GM18499 (cell line): ENCODE measurements around the gene UBE2J2.
"Not testable (repeated sequence)": the region's sequence is repeated elsewhere in the genome, so short reads cannot be mapped to it uniquely, and the experiment has no call there.

ENCODE experiments used
- ATAC-seq: cut with Tn5 transposase; IDR thresholded peaks from one replicate; pipeline ENCODE4 v1.9.1; 2021; ENCODE audit warnings: moderate number of reproducible peaks; ENCODE audit not compliant: insufficient read depth, unreplicated experiment

UBE2J2 gene

DNA sequence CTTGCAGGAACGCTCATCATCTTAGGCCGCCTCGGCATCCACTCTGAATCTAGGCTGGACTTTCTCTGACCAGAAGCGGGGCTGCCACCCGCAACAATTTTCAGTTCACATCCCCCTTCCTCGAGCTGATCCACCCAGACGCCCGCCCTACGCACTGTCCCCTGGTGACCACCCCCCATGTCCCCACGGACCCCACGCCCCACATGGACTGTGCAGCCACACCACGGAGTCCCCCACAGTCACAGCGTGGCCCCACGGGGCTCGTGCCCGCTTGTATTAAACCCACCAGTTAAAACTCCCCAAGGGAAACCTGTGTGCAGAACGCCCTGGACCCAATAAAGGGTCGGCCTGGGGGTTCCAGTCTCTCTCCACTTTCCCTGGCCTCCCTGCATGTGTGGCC lies 14.1 kb downstream of the UBE2J2 start:
- no peak for ATAC-seq

DNA sequence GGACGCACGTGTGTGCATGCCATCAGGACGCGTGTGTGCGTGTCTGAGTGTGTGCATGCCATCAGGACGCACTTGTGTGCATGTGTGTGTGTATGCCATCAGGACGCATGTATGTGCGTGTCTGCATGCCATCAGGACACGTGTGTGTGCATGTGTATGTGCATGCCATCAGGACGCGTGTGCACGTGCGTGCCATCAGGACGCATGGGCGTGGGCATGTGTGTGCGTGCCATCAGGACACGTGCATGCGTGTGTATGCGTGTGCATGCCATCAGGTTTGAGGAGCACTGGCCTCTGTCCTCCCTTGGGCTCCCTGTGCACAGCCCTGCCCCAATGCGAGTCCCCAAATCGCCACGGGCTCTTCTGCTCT lies 14.6 kb downstream of the UBE2J2 start:
- ATAC-seq, result no peak

DNA sequence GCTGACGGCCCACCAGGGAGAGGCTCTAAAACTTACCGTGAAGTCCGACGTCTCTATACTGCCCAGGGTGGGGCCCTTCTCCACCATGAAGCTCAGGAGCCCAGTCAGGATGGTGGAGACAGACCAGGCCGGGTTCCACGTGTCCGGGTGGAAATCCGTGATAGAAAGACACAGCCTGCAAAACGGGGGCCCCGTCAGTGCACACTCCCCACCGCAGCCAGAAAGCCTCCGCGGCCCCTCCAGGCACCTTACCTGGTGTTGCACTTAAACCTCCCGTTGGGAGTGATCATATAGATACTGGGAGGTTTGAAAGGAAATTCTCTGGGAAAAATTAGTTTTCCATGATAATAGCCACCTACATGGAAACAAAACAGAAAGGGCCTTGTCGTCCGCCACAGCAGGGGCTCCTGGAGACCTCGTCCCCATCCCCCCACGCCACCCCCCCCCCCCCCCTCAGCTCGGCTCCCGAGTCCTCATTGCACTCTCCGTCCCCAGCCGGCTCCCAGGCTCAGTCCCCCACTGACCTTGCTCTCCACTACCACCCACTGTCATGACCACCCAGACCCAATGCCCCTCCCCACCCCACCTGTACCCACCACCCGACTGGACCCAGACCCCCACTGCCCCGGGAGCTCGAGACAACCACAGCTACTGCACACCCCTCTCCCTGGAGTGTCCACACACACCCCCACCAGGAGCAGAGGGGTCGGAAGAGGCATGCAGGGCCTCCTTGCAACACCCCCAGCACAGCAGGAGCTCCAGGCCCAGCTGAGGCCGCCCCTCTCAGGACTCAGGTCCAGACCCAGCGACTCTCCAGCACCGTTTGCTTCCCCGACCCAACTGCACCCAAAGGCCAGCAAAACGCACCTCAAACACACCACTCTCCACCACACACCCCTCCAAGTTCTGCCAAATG lies 16.4 kb downstream of the UBE2J2 start:
- no peak for ATAC-seq

DNA sequence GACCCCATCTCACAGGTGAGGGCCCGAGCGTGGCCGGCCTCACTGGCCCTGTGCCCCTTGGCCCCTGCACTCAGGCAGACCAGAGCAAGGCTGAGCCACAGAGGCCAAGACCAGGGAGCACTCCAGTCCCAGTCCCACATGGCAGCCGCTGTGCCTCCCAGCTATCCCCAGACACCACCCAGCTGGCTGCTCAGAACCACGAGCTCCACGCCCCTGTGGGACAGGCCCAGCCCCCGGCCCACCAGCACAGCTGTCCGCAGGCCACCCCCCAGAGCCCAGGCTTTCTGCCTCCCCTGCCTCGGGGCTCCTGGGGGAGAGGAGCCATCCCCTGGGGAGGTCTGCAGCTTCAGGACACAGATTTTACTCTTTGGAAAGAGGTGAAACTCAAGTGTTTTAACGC lies 18.0 kb downstream of the UBE2J2 start:
- ATAC-seq, result no peak

DNA sequence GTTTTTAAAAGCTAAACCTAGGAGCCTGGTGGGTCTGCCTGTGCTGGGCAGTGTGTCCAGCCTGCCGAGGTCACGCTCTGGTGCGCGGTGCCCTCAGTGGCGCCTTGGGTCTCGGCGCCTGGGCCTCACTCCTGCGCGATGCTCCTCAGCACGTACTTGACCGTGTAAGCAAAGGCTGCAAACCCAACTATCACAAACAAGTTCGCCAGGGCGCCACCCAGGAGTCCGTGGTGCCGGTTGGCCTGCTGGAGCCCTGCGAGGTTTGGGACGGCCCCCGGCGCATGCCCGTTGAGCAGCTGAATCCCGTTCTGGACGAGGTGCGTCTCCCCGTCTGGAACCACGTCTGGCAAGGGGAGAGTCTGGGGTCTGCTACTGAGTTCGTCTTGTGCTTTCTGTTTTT lies 18.6 kb downstream of the UBE2J2 start:
- no peak for ATAC-seq

DNA sequence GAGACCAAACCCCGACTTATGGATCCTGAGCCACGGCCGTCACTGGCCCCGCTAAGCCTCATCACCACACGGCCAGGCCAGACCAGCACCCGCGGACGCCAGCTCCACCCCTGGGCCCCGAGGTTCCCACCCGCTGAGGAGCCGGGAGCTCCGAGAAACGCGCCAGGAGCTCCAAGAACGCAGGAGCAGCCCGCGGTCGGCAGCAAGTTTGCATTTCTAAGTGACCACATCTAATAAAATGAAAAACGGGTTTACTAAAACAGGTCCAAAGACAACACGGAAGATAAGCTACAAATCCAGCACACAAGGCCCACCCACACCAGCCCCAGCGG lies 19.0 kb downstream of the UBE2J2 start:
- ATAC-seq, result no peak

DNA sequence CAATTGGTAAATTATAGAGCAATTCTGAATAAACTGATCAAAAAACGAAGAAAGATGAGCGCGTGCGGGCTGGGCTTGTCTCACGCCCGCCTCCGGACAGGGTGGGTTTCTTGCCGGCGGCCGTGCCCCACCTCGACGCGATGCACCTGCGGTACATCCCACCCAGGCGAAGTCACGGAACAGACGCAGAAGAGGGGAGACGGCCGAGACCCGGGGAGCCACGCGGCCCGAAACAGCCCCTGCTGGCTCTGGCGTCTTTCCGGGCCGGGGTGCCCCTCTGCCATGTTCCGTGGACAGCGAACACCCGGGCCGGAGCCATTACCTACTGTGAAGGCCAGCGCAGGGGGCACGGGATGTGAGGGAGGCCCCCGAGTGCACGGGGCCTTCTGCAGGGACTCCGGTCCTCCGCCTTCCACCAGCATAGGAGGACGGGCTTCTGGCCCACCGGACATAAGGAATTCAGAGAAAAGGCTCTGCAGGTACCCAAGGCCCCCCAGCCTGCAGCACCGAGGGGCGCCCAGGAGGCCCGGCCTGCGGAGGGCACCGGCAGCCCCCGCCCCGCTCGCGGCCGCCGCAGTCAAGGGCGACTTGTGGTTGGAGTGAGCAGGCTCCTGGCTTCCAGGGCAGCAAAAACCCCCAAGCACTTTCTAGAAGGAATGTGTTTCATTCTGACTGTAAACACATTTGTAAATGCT lies 19.5 kb downstream of the UBE2J2 start:
- no peak for ATAC-seq

DNA sequence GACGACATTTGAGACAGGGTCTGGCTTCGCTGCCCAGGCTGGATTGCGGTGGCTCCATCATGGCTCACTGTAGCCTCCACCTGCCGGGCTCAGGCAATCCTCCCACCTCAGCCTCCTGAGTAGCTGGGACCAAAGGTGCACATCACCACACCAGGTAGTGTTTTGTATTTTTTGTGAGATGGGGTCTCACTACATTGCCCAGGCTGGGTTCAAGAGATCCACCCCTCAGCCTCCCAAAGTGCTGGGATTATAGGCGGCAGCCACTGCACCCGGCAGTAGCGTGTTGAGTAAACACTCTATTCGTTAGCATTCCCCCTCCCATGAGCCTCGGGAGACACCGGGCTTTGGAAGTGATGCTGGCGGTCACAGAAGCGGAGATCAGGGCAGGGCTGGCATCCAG lies 20.3 kb downstream of the UBE2J2 start:
- ATAC-seq, result no peak

DNA sequence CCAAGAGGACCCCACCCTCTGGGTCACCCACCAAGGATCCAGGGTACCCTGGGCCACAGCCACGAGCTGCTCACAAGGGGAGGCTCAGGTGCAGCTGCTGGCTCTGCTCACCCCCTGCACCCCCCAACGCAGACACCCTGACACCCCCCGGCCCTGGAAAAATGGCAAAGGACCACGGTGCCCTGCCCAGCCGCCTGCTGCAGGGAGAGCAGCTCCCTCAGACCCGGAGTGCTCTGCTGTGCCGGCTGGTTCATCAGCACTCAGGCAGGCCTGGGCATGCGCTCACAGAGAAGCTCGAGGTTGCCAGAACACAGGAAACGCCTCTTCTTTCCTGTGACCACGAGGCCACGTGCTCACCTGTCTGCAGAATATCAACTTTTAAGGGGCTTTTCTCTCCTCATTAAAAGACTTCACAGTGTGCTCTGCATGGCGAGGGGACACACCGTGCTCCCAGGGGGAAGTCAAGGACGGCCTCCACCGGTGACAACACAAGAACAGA lies 22.8 kb downstream of the UBE2J2 start:
- no peak for ATAC-seq

DNA sequence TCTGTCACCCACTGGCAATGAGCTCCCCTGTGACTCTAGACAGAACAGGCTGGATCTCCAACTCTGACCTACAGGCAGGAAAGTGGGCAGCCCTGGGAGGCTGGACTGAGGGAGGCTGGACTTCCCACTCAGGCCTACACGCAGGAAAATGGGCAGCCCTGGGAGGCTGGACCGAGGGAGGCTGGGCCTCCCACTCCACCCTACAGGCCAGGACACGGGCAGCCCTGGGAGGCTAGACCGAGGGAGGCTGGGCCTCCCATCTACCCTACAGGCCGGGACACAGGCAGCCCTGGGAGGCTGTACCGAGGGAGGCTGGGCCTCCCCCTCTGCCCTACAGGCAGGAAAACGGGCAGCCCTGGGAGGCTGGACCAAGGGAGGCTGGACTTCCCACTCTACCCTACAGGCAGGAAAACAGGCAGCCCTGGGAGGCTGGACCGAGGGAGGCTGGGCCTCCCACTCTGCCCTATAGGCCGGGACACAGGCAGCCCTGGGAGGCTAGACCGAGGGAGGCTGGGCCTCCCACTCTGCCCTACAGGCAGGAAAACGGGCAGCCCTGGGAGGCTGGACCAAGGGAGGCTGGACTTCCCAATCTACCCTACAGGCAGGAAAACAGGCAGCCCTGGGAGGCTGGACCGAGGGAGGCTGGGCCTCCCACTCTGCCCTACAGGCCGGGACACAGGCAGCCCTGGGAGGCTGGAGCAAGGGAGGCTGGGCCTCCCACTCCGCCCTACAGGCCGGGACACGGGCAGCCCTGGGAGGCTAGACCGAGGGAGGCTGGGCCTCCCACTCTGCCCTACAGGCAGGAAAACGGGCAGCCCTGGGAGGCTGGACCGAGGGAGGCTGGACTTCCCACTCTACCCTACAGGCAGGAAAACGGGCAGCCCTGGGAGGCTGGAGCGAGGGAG lies 25.4 kb downstream of the UBE2J2 start:
- not testable (repeated sequence) for ATAC-seq

DNA sequence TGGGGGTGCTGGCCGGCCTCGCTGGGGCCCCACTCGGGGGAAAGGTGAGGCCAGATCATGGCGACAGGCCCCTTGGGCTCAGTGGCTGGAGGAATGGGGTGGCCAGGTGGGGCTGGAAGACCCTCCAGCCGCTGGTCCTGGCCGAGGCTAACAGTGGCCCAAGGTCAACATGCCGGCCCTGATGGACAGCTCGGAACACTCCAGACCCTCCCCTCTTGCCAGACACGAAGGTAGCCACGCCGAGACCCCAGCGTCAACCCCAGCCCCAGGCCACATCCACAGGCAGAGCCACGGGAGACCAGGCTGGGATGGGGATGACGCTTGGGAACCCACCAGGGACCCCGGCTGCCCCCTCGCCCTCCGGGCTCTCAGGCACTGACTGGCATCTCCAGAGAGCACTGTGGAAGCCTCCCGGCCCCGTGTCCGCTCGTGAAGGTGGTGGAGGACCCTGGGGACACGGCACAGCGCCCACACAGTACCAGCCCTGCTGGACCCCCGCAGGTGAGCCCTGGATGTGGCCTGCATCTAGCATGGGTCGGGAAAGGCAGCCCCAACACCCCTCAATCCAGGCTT lies 26.2 kb downstream of the UBE2J2 start:
- no peak for ATAC-seq

DNA sequence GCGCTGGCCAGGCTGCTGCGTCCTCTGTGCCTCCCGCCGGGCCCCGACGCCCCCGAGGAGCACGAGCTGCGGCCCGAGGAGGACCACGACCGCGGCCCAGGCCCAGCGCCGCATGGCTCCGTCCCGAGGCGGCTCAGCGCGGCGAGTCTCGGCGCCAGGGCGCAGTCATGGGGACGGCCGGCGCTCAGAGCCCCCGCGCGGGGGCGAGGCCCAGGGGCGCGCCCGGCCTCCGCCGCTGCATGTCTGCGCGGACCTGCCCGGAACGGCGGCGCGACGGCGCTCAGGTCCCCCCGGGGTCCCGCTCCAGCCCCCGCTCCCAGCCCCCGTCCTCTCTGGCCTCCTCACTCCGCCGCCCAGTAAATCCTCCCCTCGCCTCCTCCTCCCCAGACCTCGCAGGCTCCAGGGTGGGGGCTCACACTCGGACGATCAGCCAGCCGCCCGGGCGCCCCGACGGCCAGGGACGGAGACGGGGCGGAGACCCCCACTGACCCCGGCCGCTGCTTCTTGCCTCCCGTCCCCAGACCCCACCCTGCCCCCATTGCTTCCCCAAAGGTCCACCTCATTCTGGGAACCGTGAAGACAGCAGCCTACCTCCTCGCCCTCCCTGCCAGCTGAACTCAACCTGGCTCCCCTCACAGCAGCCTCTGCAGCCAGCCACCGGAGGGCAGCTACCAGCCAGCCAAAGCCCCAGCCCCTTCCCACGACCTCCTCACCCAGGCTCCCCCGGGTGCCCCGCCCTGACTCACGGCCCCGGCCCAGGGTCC lies 26.9 kb downstream of the UBE2J2 start, which contains the start of gene C1QTNF12:
TSS of gene C1QTNF12 (minus strand) at position 146 of the 764 bp plus-strand sequence. CDS start at position 114, 32 bp downstream.
- ATAC-seq, result no peak

DNA sequence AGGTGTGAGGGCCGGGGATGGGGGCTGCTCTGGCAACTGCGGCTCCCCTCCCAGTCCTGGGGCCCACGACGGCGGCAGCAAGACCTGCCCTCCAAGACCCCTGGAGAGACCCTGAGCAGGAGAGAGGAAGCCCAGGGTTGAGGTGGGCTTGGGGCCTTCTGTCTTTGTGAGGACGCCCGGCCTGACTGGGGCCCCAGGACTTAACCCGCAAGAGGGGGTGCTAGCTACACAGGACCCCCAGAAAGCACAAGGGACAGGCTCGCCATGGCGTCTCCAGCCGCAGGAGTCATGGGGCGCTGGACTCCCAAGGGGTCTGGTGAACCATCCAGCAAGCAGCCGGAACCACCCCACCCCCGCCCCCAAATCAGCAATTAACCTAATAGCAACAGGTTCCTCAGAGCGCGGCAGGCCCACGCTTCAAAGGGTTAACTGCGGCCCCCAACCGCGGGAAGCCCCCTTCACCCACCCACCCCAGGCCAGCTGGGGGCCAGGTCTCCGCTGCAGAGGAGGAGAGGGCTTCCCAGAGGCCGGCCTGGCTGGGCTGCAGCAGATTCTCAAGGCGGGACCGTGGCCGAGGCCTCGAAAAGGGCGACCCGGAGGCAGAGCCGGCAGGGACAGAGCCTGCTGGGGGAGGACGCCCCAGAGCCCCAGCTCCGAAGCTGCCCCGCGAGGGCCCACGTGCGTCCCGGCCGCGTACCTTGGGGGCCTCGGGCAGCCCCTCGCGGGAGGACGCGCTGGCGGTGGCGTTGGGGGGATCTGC lies 27.7 kb downstream of the UBE2J2 start:
- no peak for ATAC-seq

DNA sequence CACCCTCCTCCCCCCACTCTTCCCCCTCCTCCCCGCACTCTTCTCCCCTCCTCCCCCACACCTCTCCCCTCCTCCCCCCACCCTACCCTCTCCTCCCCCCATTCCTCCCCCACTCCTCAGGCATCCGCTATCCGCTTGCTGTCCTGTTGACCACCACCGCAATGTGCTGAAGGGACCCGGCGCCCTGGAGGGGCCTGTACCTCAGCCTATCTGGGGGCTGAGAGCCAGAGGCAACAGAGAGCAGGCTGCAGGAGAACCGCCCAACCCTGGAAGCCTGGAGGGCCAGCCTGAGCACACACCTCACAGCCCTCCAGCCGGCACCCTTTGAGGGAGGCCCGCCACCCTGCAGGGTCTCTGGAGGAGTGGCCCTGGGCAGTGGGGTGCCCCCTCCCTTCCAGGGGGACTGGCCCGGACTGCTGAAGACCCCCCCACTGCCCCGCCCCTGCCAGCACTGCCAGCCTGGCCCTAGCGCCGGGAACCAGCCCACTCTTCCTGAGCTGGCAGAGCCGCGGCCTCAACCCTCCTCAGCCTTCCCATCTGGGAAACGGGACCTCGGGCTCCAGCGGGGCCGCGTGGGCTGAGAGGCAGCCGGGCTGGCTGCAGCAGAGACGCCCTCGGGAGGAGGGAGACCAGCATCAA lies 28.4 kb downstream of the UBE2J2 start:
- ATAC-seq, result no peak

DNA sequence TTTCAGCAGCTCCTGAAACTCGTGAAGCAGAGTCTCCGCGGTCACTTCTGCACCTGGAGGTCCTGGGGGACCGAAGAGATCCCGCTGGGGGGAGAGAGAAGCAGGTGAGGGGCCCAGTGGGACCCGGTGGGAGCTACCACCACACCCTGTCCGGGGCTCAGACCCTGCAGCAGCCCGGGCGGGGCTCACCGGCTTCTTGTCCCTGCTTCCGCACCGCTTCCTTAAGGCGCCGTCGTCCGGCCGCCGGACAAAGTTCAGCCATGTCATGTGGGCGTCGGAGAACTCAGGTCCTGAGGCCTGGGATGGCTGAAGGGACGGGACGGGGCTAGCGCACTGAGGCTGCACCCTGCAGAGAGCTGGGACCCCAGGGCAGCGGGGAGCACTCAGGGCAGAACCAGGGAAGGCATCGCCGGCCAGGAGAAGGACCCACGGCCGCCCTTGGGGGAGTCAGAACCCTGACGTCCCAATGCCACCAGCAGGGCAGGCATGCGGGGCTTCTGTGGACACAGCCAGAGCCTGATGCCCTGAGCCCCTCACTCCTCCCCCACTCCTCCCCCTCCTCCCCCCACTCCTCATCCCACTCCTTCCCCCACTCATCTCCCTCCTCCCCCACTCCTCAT lies 29.4 kb downstream of the UBE2J2 start:
- no peak for ATAC-seq

DNA sequence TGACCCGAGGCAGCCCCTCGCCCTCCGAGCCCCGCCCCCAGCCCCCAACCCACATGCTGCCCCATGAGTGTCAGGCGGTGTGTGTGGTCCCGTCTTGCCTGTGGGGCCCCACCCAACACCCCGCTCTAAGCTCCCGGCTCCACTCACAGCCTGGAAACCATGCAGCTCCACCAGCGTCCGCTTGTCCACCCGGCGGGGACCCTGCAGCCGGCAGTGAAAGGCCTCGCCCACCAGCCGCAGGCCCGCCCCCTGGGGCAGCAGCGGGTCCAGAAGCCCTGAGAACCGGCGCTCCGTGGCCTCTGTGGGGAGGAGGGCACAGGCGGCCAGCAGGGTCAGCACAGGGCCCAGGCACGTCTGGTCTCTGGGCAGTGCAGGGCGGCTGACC lies 29.9 kb downstream of the UBE2J2 start:
- no peak for ATAC-seq

DNA sequence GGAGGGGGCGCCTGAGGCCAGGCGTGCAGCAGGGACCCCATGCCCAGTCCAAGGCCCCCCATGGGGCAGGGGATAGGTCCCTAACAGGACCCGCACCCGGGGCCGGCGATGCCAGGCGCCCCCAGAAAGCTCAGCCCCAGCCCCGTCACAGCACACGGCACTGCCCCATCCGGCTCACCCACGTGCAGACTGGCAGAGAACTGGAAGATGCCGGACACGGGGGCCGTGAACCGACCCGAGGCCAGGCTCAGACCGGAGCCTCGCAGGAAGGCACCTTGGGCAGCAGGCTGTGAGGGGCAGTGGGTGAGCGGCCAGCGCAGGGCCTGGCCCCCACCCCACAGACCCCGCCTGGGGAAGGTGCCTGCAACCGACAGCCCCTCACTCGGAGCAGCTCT lies 30.4 kb downstream of the UBE2J2 start:
- no peak for ATAC-seq
